DND-41 (cell line): ENCODE data around the gene UPF3B.
A peak's percentile ranks its signal among the peaks of the same experiment; 100 is the strongest.

Experiments used
- CTCF ChIP-seq: IDR thresholded peaks from 2 replicates; pipeline ENCODE4 v1.5.1; 2012; ENCODE audit warnings: borderline replicate concordance, low read length, moderate library complexity, mild to moderate bottlenecking; ENCODE audit not compliant: poor library complexity, severe bottlenecking; ENCODE audit errors: extremely low read depth
- EZH2 ChIP-seq: IDR thresholded peaks from 3 replicates; pipeline ENCODE4 v1.6.1; 2012; ENCODE audit warnings: borderline replicate concordance, low read depth, mild to moderate bottlenecking, moderate library complexity, low read length, inconsistent platforms; ENCODE audit not compliant: severe bottlenecking

- TF ChIP-seq CTCF (peak; percentile 53), EZH2 (no peak)
Observed at GRCh38 chrX:119790977-119791436, 61.8 kb downstream of the UPF3B start.
